Glutamatergic neuron (in vitro differentiated cells): ENCODE data around the gene GAB2. TPM values are rescaled to one million over a fixed set of nuclear protein-coding genes. Genes with fewer than 3 reads are reported as not detected.

Experiments used
- DNase-seq: peaks from one replicate; pipeline ENCODE4 v3.0.0; 2022
- H3K27ac Mint-ChIP-seq: one replicate; pipeline ENCODE4 v1.8.0; 2020; ENCODE audit warnings: mild to moderate bottlenecking, mixed read lengths, inconsistent platforms; ENCODE audit not compliant: unreplicated experiment
- H3K27me3 Mint-ChIP-seq: one replicate; pipeline ENCODE4 v1.8.0; 2020; ENCODE audit warnings: mild to moderate bottlenecking, moderate library complexity, mixed read lengths, inconsistent platforms; ENCODE audit not compliant: unreplicated experiment
- H3K36me3 Mint-ChIP-seq: one replicate; pipeline ENCODE4 v1.8.0; 2020; ENCODE audit warnings: mild to moderate bottlenecking, mixed read lengths, inconsistent platforms; ENCODE audit not compliant: unreplicated experiment
- H3K4me1 Mint-ChIP-seq: one replicate; pipeline ENCODE4 v1.8.0; 2020; ENCODE audit warnings: mild to moderate bottlenecking, low read depth, mixed read lengths, inconsistent platforms; ENCODE audit not compliant: unreplicated experiment
- H3K4me3 Mint-ChIP-seq: one replicate; pipeline ENCODE4 v1.8.0; 2020; ENCODE audit warnings: mild to moderate bottlenecking, mixed read lengths, inconsistent platforms; ENCODE audit not compliant: unreplicated experiment
- H3K9me3 Mint-ChIP-seq: one replicate; pipeline ENCODE4 v1.8.0; 2020; ENCODE audit warnings: mild to moderate bottlenecking, moderate library complexity, mixed read lengths, inconsistent platforms; ENCODE audit not compliant: unreplicated experiment
- total RNA-seq: library from RNA; stranded (reverse); fragmentation: NEBNext Ultra II Directional; extraction: Animal tissue kit (Norgen Biotek cat#: 25700); gene quantifications from one replicate; pipeline ENCODE4 v1.2.1, GENCODE V29; 2021; ENCODE audit not compliant: unreplicated experiment
- TF ChIP-seq, protein P1 (sequence below): fragments of 200-600 bp; sonication (generic); IDR thresholded peaks from one replicate; pipeline ENCODE4 v1.5.0; 2021; ENCODE audit not compliant: partially characterized antibody, unreplicated experiment

GAB2 gene
- total RNA-seq, 1 donor from 2014 or later: 87.9 TPM

DNA sequence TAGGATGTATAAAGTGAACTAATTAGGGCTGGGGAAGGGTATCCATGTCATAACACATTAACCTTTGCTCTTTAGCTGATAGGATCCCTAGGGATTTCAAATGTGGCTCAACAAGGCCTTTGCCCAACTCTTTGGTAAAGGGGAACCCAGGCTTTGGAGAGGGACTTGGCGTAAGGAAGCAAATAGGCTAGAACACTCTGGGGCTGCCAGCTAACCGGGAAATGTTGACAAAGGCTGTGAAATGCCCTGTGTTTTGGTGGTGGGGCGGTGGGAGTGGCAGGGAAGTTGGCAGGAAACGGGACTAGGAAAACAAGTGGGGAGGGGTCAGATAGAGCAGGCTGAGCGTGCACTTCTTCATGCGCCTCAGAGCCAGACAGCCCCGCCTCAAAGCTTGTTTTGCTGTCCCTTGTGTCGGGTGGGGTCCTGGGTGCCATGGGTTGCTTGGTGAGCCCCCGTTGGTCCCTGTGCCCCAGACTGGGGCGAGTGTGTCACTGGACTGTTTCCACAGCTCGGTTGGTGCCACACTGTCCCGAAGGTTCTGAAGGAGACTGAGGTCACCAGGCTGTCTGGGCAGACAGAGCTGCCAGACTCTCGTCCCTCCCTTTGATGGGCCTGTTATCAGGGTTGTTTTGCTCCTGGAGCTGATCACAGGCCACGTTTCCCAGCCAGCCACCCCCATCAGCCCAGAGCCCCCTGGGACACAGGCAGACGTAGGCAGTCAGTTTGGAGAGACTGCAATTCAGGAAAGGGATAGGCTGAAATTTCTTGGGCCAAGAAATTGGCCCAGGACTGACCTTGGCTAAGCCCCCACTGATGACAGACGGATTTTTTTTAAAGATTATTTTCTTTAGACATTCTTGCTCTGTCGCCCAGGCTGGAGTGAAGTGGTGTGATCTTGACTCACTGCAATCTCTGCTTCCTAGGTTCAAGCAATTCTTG, 248.8 kb downstream of the GAB2 start:
- DNase-seq: peak; percentile 52
- Mint-ChIP-seq H3K4me1 (peaks cover 7% of the 10 kb centered on the region), H3K27me3 (peaks cover 8% of the 10 kb centered on the region), H3K36me3 (peaks cover 10% of the 10 kb centered on the region), H3K9me3 (peaks cover 4% of the 10 kb centered on the region), H3K4me3 (no peak overlapping the region), H3K27ac (no peak overlapping the region)
- TF ChIP-seq, protein P1, sequence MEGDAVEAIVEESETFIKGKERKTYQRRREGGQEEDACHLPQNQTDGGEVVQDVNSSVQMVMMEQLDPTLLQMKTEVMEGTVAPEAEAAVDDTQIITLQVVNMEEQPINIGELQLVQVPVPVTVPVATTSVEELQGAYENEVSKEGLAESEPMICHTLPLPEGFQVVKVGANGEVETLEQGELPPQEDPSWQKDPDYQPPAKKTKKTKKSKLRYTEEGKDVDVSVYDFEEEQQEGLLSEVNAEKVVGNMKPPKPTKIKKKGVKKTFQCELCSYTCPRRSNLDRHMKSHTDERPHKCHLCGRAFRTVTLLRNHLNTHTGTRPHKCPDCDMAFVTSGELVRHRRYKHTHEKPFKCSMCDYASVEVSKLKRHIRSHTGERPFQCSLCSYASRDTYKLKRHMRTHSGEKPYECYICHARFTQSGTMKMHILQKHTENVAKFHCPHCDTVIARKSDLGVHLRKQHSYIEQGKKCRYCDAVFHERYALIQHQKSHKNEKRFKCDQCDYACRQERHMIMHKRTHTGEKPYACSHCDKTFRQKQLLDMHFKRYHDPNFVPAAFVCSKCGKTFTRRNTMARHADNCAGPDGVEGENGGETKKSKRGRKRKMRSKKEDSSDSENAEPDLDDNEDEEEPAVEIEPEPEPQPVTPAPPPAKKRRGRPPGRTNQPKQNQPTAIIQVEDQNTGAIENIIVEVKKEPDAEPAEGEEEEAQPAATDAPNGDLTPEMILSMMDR: no peak

DNA sequence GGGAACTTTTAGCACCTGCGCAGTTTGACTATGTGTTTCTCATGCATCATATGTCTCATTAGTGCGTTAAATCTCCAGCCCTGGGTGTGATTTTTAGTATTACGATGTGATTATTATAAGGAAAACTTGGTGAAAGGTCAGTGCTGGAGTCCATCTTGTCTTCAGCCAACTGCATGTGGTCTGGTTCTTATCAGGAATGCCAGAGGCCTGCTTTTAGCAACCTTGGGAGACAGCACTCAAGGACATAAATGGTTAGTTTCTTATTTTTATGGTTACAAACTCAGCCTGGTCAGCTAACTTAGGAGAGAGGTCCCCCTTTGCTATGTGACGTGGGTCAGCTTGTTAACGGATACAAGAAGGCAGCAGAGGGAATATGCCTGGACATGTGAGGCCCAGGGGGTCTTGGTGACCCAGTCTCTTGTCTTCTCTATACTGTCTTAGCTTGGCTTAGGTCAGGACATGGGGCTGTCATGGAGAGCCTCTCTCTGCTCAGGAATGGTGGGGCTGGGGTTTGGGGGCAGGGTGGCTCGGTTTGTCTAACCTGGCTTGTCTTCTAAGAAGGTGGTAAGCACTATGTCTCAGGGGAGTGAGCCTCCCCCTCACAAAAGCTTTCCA, 250.7 kb downstream of the GAB2 start:
- no peak for DNase-seq
- no peak overlapping the region for H3K4me3 Mint-ChIP-seq
- H3K4me1 Mint-ChIP-seq: peaks cover 7% of the 10 kb centered on the region
- TF ChIP-seq, protein P1: no peak
- peaks cover 8% of the 10 kb centered on the region for H3K27me3 Mint-ChIP-seq
- no peak overlapping the region for H3K27ac Mint-ChIP-seq
- no peaks in the 10 kb centered on the region for H3K36me3 Mint-ChIP-seq
- H3K9me3 Mint-ChIP-seq: peaks cover 4% of the 10 kb centered on the region

Other genes starting within 250 kb of the GAB2 start
- 9.7 TPM for gene KCTD21, start 229.2 kb downstream of the GAB2 start, total RNA-seq
- 34.2 TPM for gene USP35, start 228.9 kb downstream of the GAB2 start, total RNA-seq
- 21.1 TPM for gene NARS2, start 157.0 kb upstream of the GAB2 start, total RNA-seq